Measurements from ENCODE around the gene PEX12. TPM values are rescaled to one million over a fixed set of nuclear protein-coding genes. Genes with fewer than 3 reads are reported as not detected.

The PEX12 gene
- total and polyA plus RNA-seq, 7 donors: 0.92 to 10.4 (median 4.6) TPM

- intact Hi-C loops (cut with DNase I): no loop called here
- H3K27me3 ChIP-seq: peaks cover 0 to 6% (median 0%) of the 10 kb centered on the region in 3 donors
Measured at GRCh38 chr17:35559495-35560210, 18.7 kb downstream of the PEX12 start.

GRCh38 chr17:35557353-35557752 lies 21.0 kb downstream of the PEX12 start:
- intact Hi-C loops (cut with DNase I): no loop called here
- WGBS, 2 donors: 87 to 89% methylated on average over 3 of the region's 3 CpGs

More at GRCh38 chr17:35559495-35560210, 18.7 kb downstream of the PEX12 start:
- Histone ChIP-seq H3K36me3 (no peaks in the 10 kb centered on the region), H3K4me1 (no peaks in the 10 kb centered on the region), H3K27ac (no peak overlapping the region), H3K9me3 (no peaks in the 10 kb centered on the region), H3K4me3 (no peak overlapping the region)
- no peak for DNase-seq
- WGBS, 2 donors: 62 to 78% methylated on average over 2 of the region's 2 CpGs
- TF ChIP-seq POLR2AphosphoS5 (IDR thresholded peaks at IDR 0.05): no peak
- TF ChIP-seq POLR2A (IDR thresholded peaks at IDR 0.05): no peak
- no peak for TF ChIP-seq EP300 (IDR thresholded peaks at IDR 0.05)
- TF ChIP-seq, protein P1, sequence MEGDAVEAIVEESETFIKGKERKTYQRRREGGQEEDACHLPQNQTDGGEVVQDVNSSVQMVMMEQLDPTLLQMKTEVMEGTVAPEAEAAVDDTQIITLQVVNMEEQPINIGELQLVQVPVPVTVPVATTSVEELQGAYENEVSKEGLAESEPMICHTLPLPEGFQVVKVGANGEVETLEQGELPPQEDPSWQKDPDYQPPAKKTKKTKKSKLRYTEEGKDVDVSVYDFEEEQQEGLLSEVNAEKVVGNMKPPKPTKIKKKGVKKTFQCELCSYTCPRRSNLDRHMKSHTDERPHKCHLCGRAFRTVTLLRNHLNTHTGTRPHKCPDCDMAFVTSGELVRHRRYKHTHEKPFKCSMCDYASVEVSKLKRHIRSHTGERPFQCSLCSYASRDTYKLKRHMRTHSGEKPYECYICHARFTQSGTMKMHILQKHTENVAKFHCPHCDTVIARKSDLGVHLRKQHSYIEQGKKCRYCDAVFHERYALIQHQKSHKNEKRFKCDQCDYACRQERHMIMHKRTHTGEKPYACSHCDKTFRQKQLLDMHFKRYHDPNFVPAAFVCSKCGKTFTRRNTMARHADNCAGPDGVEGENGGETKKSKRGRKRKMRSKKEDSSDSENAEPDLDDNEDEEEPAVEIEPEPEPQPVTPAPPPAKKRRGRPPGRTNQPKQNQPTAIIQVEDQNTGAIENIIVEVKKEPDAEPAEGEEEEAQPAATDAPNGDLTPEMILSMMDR (IDR thresholded peaks at IDR 0.05): no peak

DNA sequence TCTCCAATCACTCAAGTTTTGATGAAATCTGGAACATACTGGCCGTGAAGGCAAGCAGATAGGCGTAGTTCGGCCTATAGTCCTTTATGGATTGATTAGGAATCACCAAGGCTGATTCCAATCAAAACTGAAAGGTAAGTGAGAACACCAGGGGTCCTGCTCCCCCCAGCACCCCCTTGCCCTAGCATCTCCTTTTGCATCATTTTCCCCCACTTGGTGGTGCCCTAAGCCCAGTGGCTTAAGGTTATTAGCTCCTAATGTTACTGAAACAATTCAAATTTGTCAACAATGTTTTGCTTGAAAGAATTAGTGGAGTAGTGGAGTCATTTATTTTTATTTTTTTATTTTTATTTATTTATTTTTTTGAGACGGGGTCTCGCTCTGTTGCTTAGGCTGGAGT lies 22.7 kb downstream of the PEX12 start:
- intact Hi-C loops (cut with DNase I): no loop called here
- no peaks in the 10 kb centered on the region for H3K4me1 ChIP-seq
- H3K36me3 ChIP-seq: no peaks in the 10 kb centered on the region
- WGBS, 2 donors: 79 to 90% methylated on average over 5 of the region's 5 CpGs
- no peak for TF ChIP-seq EP300 (IDR thresholded peaks at IDR 0.05)
- TF ChIP-seq, protein P1 (IDR thresholded peaks at IDR 0.05): no peak
- TF ChIP-seq POLR2A (IDR thresholded peaks at IDR 0.05): no peak
- TF ChIP-seq POLR2AphosphoS5 (IDR thresholded peaks at IDR 0.05): no peak
- H3K4me3 ChIP-seq: no peak overlapping the region
- no peak overlapping the region for H3K27ac ChIP-seq
- H3K9me3 ChIP-seq: no peaks in the 10 kb centered on the region
- peaks cover 0 to 10% (median 0%) of the 10 kb centered on the region in 3 donors for H3K27me3 ChIP-seq
- no peak for DNase-seq

More at GRCh38 chr17:35557353-35557752, 21.0 kb downstream of the PEX12 start:
- Histone ChIP-seq H3K27ac (no peak overlapping the region), H3K9me3 (no peaks in the 10 kb centered on the region), H3K4me1 (no peaks in the 10 kb centered on the region), H3K36me3 (no peaks in the 10 kb centered on the region), H3K4me3 (no peak overlapping the region), H3K27me3 (peaks cover 0 to 6% (median 0%) of the 10 kb centered on the region in 3 donors)
- no peak for TF ChIP-seq EP300 (IDR thresholded peaks at IDR 0.05)
- TF ChIP-seq POLR2A (IDR thresholded peaks at IDR 0.05): no peak
- TF ChIP-seq, protein P1 (IDR thresholded peaks at IDR 0.05): no peak
- DNase-seq: no peak

- no peak for DNase-seq
- TF ChIP-seq POLR2AphosphoS5 (IDR thresholded peaks at IDR 0.05) (no peak), EP300 (IDR thresholded peaks at IDR 0.05) (no peak), POLR2A (IDR thresholded peaks at IDR 0.05) (no peak)
- TF ChIP-seq, protein P1 (IDR thresholded peaks at IDR 0.05): no peak
- no peak overlapping the region for H3K4me3 ChIP-seq
- no peaks in the 10 kb centered on the region for H3K36me3 ChIP-seq
- H3K9me3 ChIP-seq: no peaks in the 10 kb centered on the region
- peaks cover 0 to 13% (median 0%) of the 10 kb centered on the region in 3 donors for H3K27me3 ChIP-seq
- 68 to 78% methylated on average over 5 of the region's 5 CpGs for WGBS, 2 donors
- H3K4me1 ChIP-seq: no peaks in the 10 kb centered on the region
- intact Hi-C loops (cut with DNase I): no loop called here
- H3K27ac ChIP-seq: no peak overlapping the region
Measured at GRCh38 chr17:35554668-35555067, 23.7 kb downstream of the PEX12 start.
